HEK293T (cell line): ENCODE results near the gene FOXRED2.

Experiments used
- CTCF ChIA-PET: fragments of 350-600 bp; formaldehyde crosslinking; extraction: SDS; loops from one replicate; lab custom pipeline; 2021; ENCODE audit warnings: antibody characterized with exemption, inconsistent platforms; lab: Yijun Ruan, JAX
- POLR2A ChIA-PET: fragments of 350-600 bp; formaldehyde crosslinking; extraction: SDS; loops from one replicate; lab custom pipeline; 2020; ENCODE audit warnings: antibody characterized with exemption, inconsistent platforms; lab: Yijun Ruan, JAX
- DNase-seq: peaks from one replicate; pipeline ENCODE4 v3.0.0; 2012; ENCODE audit warnings: mixed read lengths; ENCODE audit errors: extremely low spot score
- ARNT ChIP-seq: fragments of 450-650 bp; IDR thresholded peaks from 2 replicates; pipeline ENCODE4 v1.6.1; 2017; ENCODE audit warnings: mild to moderate bottlenecking
- BHLHE40 ChIP-seq: fragments of 450-650 bp; IDR thresholded peaks from 2 replicates; pipeline ENCODE4 v1.6.1; 2016; ENCODE audit warnings: mild to moderate bottlenecking, moderate library complexity, borderline replicate concordance
- CTBP1 ChIP-seq: fragments of 450-650 bp; IDR thresholded peaks from 2 replicates; pipeline ENCODE4 v1.6.1; 2016; ENCODE audit warnings: borderline replicate concordance
- ELF4 ChIP-seq: fragments of 450-650 bp; IDR thresholded peaks from 2 replicates; pipeline ENCODE4 v1.6.1; 2017; ENCODE audit warnings: antibody characterized with exemption
- FOXA1 ChIP-seq: fragments of 450-650 bp; IDR thresholded peaks from 2 replicates; pipeline ENCODE4 v1.6.1; 2016; ENCODE audit warnings: mild to moderate bottlenecking
- FOXK2 ChIP-seq: fragments of 450-650 bp; IDR thresholded peaks from 2 replicates; pipeline ENCODE4 v1.6.1; 2016; ENCODE audit warnings: mild to moderate bottlenecking
- FOXM1 ChIP-seq: fragments of 450-650 bp; IDR thresholded peaks from 2 replicates; pipeline ENCODE4 v1.6.1; 2017; ENCODE audit warnings: mild to moderate bottlenecking, borderline replicate concordance
- HDGF ChIP-seq: fragments of 450-650 bp; IDR thresholded peaks from 2 replicates; pipeline ENCODE4 v1.6.1; 2017; ENCODE audit warnings: antibody characterized with exemption, borderline replicate concordance
- L3MBTL2 ChIP-seq: fragments of 450-650 bp; conservative IDR thresholded peaks from 2 replicates; pipeline ENCODE4 v1.6.1; 2016; ENCODE audit warnings: mild to moderate bottlenecking
- LEF1 ChIP-seq: fragments of 450-650 bp; IDR thresholded peaks from 2 replicates; pipeline ENCODE4 v1.6.1; 2017; ENCODE audit warnings: mild to moderate bottlenecking, borderline replicate concordance
- NFRKB ChIP-seq: fragments of 450-650 bp; IDR thresholded peaks from 2 replicates; pipeline ENCODE4 v1.6.1; 2016; ENCODE audit warnings: mild to moderate bottlenecking, moderate library complexity
- SP1 ChIP-seq: fragments of 450-650 bp; IDR thresholded peaks from 2 replicates; pipeline ENCODE4 v1.6.1; 2017
- SUZ12 ChIP-seq: fragments of 450-650 bp; IDR thresholded peaks from 2 replicates; pipeline ENCODE4 v1.6.1; 2016; ENCODE audit warnings: mild to moderate bottlenecking
- TARDBP ChIP-seq: fragments of 450-650 bp; IDR thresholded peaks from 2 replicates; pipeline ENCODE4 v1.6.1; 2016
- ZNF384 ChIP-seq: fragments of 450-650 bp; IDR thresholded peaks from 2 replicates; pipeline ENCODE4 v1.6.1; 2016
- TF ChIP-seq, protein P1 (sequence below): fragments of 450-650 bp; IDR thresholded peaks from 2 replicates; pipeline ENCODE4 v1.6.1; 2016

The FOXRED2 gene

DNA sequence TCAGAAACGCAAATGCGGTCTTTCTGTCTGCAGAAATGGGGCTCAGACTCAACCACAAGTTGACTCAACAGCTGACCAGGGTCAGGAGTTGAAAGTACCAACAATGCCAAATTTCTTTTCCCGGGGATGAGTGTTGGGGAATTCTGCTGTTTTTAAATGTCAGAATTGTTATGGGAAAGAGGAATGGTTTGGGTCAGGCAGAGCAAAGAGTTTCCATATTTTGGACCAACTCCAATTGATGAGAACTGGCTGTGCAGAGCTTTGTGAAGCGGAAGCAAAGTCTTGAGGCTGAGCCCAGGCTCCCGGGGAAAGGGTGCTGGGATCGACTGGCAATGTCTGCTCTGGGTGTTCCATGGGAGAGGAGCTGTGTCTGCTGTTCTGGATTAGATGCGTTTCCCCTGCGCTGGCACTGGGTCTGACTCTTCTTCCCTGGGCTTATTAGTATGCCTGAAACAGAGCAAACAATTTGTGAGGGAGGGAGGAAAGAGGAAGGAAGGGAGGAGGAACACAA, 61.6 kb downstream of the FOXRED2 start:
- DNase-seq: no peak

DNA sequence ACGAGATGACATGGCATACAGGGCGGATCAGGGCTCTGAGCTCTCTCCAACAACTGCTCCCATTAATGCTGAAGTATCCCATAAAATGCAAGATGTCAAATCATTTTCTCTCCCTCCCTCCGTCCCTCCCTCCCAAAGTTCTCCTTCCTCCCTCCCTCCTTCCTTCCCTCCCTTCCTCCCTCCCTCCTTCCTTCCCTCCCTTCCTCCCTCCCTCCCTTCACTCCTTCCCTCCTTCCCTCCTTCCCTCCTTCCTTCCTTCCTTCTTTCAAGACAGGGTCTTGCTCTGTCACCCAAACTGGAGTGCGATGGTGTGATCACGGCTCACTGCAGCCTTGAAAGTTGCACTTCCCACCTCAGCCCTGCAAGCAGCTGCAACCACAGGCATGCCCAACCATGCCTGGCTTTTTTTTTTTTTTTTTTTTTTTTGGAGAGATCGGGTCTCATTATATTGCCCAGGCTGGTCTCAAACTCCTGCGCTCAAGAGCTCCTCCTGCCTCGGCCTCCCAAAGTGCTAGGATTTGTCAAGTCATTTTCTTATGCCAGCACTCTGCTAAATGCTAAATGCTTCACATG, 63.6 kb downstream of the FOXRED2 start:
- ChIA-PET POLR2A (interaction anchor here (1.4 to 1.5 kb wide), 2 partner anchors 12 to 39 kb away, joined by 3 to 4 read pairs; partner anchors contain the start of gene TXN2), CTCF (interaction anchor here (0.6 kb wide), 1 partner anchor 1419 kb away, joined by 3 read pairs; no protein-coding TSS in a partner anchor)
- no peak for TF ChIP-seq LEF1
- TF ChIP-seq SP1: no peak
- no peak for TF ChIP-seq CTBP1
- TF ChIP-seq BHLHE40: no peak
- TF ChIP-seq FOXA1: no peak
- TF ChIP-seq L3MBTL2: no peak
- TF ChIP-seq, protein P1, sequence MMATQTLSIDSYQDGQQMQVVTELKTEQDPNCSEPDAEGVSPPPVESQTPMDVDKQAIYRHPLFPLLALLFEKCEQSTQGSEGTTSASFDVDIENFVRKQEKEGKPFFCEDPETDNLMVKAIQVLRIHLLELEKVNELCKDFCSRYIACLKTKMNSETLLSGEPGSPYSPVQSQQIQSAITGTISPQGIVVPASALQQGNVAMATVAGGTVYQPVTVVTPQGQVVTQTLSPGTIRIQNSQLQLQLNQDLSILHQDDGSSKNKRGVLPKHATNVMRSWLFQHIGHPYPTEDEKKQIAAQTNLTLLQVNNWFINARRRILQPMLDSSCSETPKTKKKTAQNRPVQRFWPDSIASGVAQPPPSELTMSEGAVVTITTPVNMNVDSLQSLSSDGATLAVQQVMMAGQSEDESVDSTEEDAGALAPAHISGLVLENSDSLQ: no peak
- no peak for TF ChIP-seq HDGF
- no peak for TF ChIP-seq ZNF384
- no peak for TF ChIP-seq TARDBP
- TF ChIP-seq SUZ12: no peak
- no peak for TF ChIP-seq FOXK2
- TF ChIP-seq ELF4: no peak
- TF ChIP-seq NFRKB: no peak
- no peak for TF ChIP-seq FOXM1
- TF ChIP-seq ARNT: no peak
- no peak for DNase-seq

More for the DNA sequence above, 61.6 kb downstream of the FOXRED2 start:
- TF ChIP-seq ZNF384 (no peak), SP1 (no peak)
- CTCF ChIA-PET: no interaction called here
- POLR2A ChIA-PET: interaction anchor here (1.1 kb wide), 1 partner anchor 37 kb away, joined by 3 read pairs; no protein-coding TSS in a partner anchor

DNA sequence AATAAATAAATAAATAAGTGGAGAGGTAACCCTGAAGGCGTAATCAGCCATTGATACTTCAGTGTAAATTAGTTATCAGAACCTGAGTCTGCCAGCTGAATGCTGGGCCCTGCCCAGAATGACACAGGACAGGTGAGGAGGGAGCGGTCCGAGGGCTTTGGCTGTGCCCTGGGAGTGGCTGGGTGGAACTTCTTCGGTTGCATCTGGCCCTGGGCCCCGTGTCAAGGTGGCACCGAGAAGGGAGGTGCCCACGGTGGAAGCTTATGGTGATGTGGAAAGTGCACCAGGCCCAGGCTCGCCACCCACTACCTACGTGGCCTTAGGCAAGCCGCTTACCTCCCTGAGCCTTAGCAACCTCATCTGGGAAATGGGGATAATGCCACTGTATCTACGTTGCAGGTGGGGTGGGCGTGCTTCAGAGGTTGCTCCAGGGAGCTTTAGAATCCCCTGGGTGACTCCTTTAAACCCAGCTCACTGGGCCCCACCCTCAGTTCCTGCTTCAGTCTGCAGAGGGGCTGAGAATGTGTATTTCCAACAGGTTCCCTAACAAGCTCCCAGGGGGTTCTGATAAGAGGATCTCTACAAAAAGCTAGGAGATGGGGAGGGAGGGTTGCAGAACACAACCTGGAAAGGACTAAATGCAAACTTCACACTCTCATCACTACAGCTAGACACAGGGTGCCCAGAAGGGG, 64.2 kb downstream of the FOXRED2 start:
- ChIA-PET CTCF (no interaction called here), POLR2A (interaction anchor here (1.4 to 1.5 kb wide), 2 partner anchors 13 to 39 kb away, joined by 3 to 4 read pairs; partner anchors contain the start of gene TXN2)
- TF ChIP-seq FOXM1 (no peak), ZNF384 (no peak), TARDBP (no peak), NFRKB (no peak), ARNT (no peak), BHLHE40 (no peak), ELF4 (no peak), L3MBTL2 (no peak), SP1 (no peak), FOXK2 (no peak), LEF1 (no peak), HDGF (no peak), CTBP1 (no peak), FOXA1 (no peak), SUZ12 (no peak)
- TF ChIP-seq, protein P1: no peak
- no peak for DNase-seq

DNA sequence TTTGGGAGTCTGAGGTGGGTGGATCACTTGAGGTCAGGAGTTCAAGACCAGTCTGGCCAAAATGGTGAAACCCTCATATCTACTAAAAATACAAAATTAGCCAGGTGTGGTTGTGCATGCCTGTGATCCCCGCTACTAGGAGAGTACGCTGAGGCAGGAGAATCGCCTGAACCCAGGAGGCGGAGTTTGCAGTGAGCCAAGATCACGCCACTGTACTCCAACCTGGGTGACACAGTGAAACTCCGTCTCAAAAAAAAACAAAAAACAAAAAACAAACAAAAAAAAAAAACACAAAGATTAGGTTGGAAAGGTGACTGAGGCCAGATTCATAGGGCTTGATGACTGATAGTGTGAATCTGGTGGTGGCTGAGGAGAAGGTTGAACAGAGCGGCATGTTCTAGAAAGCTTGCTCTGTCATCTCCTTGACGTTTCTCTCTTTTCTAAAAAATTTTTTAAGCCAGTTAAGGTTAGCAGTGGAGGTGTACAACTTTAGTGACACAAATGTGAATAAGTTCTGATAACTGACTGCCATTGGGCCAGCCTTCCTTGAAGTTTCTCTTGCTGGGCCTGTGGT, 66.3 kb downstream of the FOXRED2 start:
- no peak for DNase-seq
- CTCF ChIA-PET: interaction anchor here (0.7 kb wide), 1 partner anchor 15 kb away, joined by 3 read pairs; no protein-coding TSS in a partner anchor
- POLR2A ChIA-PET: interaction anchor here (0.8 kb wide), 1 partner anchor 201 kb away, joined by 3 read pairs; the partner anchor contains the start of gene APOL2
- TF ChIP-seq BHLHE40: no peak
- TF ChIP-seq FOXK2: no peak
- no peak for TF ChIP-seq SUZ12
- no peak for TF ChIP-seq TARDBP

DNA sequence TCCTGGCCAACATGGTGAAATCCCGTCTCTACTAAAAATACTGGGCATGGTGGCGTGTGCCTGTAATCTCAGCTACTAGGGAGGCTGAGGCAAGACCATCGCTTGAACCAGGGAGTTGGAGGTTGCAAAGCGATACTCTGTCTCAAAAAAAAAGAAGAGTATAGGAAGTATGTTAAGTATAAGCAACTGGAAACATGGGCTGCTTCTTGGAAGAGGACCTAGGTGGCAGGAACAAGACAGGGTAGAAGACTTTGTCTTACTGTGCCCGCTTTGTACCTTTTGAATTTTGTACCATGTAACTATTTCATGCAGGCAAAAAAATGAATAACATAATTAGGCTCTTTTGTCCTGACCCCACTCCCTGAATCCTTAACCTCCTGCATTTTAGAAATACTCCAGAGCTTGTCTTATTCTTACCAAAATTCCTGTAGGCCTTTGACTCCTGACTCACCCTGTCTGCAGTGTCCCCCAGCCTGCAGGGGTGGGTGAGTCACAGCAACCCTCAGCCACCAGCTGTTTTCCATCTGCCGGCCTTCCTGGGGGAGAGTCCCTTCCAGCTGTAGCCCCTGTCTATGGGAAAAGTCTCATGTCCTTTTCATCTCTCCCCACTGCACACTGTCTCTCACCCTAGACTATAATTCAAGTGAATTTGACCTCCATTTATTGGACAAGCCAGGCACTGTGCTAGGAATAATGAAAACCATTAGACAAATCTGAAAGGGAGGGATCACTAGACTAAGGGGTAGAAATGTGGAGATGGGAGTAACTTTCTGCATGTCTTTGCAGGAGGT, 67.2 kb downstream of the FOXRED2 start:
- no peak for TF ChIP-seq NFRKB
- TF ChIP-seq FOXM1: no peak
- ChIA-PET POLR2A (no interaction called here), CTCF (no interaction called here)
- DNase-seq: peak; percentile 24
